AG09309 (cell line): ENCODE results near the gene TLK1.
"Not testable (repeated sequence)": the region's sequence is repeated elsewhere in the genome, so short reads cannot be mapped to it uniquely, and the experiment has no call there.

ENCODE experiments used
- DNase-seq: peaks from one replicate; pipeline ENCODE4 v3.0.0-alpha.2; 2010; ENCODE audit warnings: low read depth
- H3K4me3 ChIP-seq: 2 replicates; pipeline ENCODE4 v1.5.1; 2011; ENCODE audit warnings: mild to moderate bottlenecking, low read depth, low read length, moderate library complexity; ENCODE audit not compliant: control insufficient read depth
- CTCF ChIP-seq: IDR thresholded peaks from 2 replicates; pipeline ENCODE4 v1.5.1; 2011; ENCODE audit warnings: mild to moderate bottlenecking, low read depth, low read length, inconsistent platforms; ENCODE audit not compliant: insufficient read depth, control insufficient read depth; ENCODE audit errors: missing control alignments

The TLK1 gene

GRCh38 chr2:171109020-171109419, 51.7 kb downstream of the TLK1 start:
- DNase-seq, result no peak

GRCh38 chr2:171107803-171108202, 52.9 kb downstream of the TLK1 start:
- no peak for DNase-seq
- no peak for TF ChIP-seq CTCF
- H3K4me3 ChIP-seq, result no peak overlapping the region

More at GRCh38 chr2:171109020-171109419, 51.7 kb downstream of the TLK1 start:
- TF ChIP-seq CTCF, result no peak
- H3K4me3 ChIP-seq, result no peak overlapping the region

GRCh38 chr2:171104379-171104778, 56.3 kb downstream of the TLK1 start:
- no peak for DNase-seq
- TF ChIP-seq CTCF, result no peak
- H3K4me3 ChIP-seq, result no peak overlapping the region

GRCh38 chr2:171102802-171103201, 57.9 kb downstream of the TLK1 start:
- no peak for DNase-seq
- H3K4me3 ChIP-seq, result no peak overlapping the region
- no peak for TF ChIP-seq CTCF

- no peak for DNase-seq
- no peak for TF ChIP-seq CTCF
- H3K4me3 ChIP-seq, result no peak overlapping the region
These were observed 60.3 kb downstream of the TLK1 start for GRCh38 chr2:171100370-171100769.

GRCh38 chr2:171098607-171099006, 62.1 kb downstream of the TLK1 start:
- no peak for TF ChIP-seq CTCF
- H3K4me3 ChIP-seq, result no peak overlapping the region
- DNase-seq, result no peak

GRCh38 chr2:171095014-171095582, 65.6 kb downstream of the TLK1 start:
- no peak overlapping the region for H3K4me3 ChIP-seq
- no peak for TF ChIP-seq CTCF
- no peak for DNase-seq

- H3K4me3 ChIP-seq, DNase-seq: not testable (repeated sequence)
These were observed 69.2 kb downstream of the TLK1 start for GRCh38 chr2:171091517-171091916.
